Central memory CD4-positive, alpha-beta T cell (primary cell): ENCODE measurements around the gene BCAR3.

Experiments
- DNase-seq: peaks from one replicate; pipeline ENCODE4 v3.0.0; 2022

Gene BCAR3

DNA sequence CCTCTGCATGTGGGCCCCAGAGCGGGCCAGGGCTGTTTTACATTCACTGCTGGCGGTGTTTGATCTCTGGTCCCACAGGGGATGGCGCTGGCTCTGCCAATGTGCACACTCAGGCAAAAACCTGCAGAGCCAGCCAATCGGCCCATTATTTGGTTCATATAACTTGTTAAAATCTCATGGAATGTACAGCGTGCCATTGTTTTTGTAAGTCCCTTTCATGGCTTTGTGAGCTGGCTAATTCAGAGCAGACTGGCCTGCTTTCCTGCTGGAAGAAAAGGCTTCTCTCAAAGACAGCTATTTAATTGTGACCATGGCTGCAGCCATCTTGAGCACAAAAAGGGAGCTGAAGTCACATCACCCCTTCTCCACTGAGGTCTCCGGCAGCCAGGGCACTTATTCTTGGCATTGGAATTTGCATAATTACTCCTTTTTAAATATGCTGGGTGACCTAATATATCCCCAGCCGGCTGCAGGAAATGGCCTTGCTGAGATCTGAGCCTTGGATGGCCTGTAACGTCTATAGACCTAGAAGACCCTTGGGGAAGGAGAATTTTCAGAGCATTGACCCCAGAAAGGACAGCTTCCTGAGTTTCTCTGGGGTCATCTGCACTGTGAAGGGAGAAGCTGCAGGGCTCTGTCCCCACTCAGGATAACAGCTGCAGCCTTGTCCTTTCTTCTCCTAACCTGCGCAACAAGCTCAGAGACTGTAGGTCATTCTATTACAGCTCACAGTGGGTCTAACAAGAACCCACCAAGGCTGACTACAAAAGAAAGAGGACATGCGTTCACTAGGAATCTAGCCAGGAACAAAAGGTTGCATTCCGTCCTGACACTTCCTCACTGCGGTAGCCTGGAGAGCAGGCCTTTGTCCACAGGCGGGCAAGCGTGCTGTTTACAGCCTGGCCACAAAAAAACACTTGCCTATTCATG lies 45.8 kb downstream of the BCAR3 start:
- no peak for DNase-seq

DNA sequence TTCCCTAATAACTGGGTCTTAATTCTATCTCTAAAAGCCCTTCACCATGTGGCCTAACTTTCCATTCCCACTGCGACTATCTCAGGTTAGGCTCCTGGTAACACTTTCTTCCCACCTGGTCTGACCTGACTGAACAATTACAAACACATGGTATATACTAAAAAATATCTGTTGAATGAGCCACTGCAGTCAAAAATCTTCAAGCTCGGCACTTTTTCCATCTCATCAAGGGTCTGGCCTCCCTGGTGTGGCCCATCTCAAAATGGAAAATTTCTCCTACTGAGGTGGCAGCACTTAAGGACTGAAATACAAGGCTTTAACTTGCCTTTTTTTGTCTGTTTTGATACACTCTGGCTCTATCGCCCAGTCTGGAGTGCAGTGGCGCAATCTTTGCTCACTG lies 48.3 kb downstream of the BCAR3 start:
- DNase-seq, result no peak

DNA sequence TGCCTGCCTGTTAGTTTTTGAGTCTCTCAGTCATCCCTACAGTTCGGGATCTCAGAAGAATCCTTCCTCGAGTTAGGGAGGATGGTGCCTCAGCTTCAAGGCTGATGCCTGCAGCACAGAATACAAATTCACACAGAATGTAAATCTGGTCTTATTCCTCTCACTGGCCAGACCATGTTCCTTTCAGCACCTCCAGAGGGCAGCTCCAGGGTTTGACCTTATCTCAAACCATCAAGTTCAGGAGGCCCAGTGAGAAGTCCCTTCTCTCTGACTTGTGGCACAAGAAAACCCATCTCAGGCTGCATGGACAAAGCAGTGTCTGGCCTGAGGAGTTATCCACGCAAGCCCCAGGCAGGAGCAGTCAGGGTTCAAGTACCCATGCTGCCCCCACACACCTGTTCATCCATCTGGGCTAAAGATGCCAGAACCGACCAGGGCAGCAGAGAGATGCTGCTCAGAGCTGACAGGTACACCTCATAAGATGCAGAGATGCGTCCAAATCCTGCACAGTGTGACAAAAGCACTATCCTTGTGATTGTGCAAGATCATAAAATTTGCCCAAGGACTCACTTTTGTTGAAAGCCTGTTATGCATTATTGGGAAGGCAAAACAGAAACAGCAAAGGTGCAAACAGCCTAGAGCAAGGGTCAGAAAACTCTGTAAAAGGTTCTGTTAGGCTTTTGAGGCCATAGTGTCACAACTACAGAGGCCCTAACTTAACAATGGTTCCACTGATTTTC lies 49.8 kb downstream of the BCAR3 start:
- no peak for DNase-seq

DNA sequence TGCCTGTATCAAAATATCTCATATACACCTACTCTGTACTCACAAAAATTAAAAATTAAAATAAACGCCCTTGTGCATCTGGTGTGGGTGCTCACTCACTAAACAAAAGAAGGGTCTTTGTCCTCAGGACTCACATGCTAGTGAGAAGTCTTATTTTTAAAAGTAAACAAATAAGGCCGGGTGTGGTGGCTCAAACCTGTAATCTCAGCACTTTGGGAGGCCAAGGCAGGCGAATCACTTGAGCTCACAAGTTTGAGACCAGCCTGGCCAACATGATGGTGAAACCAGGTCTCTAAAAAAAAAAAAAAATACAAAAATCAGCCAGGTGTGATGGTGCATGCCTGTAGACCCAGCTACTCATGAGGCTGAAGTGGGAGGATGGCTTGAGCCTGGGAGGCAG lies 51.5 kb downstream of the BCAR3 start:
- DNase-seq, result no peak

DNA sequence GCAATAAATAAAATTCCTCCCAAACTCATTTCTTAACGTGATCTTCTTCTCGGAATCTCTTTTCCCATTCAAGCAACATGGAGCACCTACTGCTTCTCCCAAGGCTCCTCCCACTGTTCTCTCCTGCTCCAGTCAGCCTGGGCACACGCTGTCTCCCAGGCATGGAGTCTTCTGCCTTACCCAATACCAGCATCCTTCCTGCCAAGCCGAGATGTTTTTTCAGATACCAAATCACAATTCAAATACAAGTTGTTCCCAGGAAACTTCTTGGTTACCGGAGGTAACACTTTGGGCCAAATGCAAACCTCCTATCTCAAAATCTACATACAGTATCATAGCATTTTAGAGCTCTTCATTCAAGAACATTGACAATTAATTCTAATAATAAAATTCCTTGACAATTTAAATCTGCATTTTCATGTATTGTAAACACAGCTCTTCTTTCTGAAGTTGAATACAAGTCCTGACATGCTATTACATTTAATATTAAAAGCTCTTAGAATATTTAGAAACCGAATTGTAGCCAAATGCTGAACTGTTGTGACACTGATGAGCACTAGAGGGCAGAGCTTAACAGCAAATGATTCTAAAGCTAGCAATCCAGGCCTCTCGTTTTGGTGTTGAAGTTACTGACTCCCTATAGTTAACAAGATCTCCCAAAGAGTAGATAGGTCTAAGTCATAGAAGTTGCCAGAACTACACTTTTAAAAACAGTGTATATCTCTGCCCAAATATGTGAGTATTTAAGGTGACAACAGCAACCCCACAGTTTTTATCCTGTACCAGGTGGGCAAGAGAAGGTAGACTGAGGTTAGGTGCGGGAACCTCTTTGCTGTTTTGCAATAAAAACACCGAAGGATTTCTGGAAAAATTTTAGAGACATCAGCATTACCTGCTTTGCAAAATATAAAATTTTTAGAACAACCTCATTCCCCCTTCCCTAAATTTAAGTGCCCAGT lies 52.3 kb downstream of the BCAR3 start:
- peak; percentile 51 for DNase-seq

DNA sequence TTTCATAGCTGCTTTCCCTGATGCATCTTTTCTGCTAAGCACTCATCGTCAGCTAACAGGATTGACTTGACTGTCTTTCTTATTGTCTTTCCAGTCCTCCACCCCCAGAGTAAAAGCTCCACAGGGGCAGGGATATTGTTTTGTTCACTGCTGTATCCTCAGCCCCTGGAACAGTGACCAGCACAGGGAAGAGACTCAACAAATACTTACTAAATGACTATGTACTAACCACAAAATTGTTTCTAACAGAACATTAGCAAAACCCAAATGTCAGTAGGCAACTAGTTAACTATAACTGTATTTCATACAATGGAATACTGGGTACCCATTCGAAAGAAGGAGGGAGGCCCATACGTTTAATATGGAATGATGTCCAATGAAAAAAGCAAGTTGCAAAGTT lies 53.0 kb downstream of the BCAR3 start:
- DNase-seq, result no peak

DNA sequence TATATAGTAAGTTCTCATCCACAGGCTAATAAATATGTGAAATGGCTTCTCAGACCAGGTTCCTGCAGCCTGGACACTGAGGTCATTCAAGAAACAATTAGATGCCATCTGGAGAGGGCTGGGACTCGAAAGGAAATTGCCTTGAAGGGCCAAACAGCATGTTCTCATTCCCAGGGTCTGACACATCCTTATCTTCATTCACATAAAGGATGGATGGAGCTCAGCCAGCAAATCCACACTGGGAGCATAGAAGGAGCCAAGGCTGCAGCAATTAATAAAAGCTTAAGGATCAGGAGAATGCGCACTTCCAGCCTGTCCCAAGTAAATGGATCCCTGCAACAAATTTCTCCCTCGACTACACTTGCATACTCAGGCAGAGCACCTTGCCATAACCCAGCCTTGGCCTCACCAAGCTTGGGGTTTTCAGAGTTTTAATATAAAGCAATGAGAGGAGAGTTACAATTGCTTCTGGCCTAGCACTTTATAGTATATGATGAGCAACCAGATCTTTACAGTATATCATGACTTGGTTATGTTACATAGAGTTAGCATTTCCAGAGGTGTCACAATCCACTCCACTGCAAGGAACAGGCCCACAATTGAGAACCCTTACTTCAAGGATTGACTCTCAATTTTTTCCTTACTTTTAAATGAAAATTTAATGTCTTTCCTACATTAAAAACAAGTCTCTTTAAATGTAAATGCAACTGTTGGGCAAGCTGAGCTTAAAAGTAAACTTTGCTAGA lies 55.9 kb downstream of the BCAR3 start:
- no peak for DNase-seq

DNA sequence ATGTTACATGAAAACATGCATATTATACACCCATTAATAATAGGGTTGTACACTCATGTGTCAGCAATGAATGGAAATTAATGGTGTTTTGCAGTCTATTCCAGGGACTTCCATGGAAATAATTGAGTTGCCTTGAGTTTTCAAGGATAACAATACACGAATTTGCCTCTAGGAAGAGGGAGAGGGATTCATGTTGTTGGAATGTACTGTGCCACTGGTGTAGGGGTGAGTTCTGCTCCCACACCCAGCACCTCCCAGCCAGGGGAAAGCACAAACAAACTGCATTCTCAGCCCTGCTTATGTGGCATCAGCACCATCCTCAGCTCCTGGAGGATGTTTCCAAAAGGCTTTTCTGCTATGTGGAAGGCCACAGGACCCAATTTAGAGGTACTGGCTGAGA lies 57.8 kb downstream of the BCAR3 start:
- no peak for DNase-seq

DNA sequence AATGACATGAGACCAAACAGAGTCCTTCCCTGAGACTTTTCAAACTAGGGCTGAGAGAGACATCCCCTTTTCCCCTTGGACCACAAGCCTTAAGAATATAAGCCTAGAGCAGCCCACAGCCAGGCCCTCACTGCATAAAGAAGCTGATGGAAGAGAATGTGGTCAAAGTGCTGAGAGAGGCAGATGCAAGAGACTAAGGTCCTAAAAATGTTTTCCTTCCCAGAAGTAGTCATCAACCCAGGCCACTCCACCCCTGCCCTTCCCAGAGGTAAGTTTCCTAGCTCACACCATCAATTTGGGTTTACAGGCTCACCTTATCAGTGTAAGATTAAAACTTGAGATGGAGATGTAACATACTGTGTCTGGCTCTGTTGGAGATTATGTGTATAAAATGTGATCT lies 58.2 kb downstream of the BCAR3 start:
- no peak for DNase-seq

DNA sequence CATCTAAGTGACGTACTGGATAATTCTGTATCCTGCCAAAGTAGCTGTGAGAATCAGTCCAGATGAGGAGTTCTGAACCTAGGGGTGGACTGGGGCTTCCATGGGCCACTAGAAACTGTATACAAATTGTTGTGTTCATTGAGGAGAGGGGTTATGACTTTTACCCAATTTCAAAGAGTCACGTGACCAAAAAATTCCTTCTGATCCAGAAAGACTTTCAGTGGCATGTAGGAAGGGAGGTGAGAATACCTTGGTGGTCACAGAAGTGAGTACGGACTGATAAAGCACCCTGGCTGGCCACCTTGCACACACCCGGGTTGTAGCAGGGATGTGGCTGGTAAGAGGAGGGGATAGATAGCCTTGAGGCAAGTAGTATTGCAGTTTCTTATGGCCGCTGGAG lies 60.4 kb downstream of the BCAR3 start:
- DNase-seq, result no peak

DNA sequence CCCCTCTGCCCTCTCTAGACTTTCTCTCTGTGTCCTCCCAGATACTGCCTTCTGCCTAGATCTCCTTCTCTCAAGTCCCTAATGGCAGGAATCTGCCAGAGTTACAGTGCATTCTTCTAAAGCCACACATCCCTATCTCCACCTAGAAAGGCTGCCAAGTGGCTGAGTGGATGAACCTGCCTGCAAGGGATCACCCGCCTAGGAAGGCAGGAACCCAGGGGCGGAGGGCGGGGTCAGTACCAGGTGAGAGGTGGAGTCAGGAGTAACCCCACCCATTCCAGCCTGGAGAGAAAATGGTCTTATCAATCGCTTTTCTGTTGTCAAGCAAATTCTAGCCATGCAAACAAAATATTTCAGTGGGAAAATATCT lies 60.8 kb downstream of the BCAR3 start:
- DNase-seq, result no peak

DNA sequence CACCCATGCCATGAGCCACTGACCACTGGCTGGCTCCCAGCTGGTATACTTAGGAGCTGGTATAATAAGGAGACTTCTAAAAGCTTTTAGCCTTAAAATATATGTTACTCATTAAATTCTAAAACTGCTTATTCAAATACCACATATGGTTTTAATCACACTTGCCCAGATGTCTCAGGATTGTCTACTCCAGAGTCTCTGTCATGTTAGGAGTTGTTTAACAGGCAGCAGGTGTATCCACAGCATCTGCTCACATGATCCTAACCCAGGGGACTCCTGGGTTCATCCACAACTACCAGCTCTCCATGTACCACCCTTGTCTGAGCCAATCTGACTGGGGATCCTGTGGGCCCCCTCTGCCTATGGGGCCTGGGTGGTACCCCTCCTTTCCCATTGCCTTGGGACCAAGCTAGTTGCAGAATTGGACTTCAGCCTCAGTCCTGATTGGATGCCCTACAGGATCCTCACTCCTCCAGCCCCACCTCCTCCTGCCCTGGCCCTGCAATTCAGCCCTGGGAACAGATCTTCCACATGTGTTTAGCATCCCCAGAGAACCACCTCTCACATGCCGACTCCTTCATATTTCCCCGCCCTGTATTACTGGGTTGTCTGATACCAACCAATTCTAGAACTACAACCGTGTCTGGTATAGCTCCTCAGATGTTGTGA lies 61.3 kb downstream of the BCAR3 start:
- no peak for DNase-seq

DNA sequence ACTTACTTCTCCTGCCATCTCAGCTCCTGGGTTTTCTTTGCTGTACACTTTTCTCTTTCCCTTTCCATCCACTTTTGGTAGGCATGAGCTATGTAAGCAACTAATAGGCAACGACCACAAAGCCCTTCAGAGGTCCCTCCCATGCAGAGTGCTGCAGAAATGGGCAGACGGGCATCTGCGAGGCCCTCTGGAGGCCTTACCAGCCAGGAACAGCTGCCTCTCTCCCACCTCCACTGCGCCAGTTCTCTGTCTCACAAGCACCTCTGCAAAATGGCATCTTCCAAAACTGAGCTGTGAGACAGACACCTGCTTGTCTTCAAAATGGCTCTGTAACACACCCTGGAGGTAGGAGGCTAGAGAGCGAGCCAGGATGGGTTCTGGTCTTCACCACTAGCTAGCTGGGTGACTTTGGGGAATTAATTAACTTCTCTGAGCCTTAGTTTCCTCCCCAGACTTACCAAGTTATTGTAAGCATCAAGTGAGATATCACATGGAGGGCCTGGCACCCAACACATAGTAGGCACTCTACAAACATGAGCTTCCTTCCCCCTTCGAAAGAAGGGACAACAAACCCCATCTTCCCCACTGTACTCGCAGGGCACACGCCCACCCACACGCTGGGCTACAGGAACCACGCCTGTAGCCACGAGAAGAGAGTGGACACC lies 62.0 kb downstream of the BCAR3 start:
- no peak for DNase-seq

DNA sequence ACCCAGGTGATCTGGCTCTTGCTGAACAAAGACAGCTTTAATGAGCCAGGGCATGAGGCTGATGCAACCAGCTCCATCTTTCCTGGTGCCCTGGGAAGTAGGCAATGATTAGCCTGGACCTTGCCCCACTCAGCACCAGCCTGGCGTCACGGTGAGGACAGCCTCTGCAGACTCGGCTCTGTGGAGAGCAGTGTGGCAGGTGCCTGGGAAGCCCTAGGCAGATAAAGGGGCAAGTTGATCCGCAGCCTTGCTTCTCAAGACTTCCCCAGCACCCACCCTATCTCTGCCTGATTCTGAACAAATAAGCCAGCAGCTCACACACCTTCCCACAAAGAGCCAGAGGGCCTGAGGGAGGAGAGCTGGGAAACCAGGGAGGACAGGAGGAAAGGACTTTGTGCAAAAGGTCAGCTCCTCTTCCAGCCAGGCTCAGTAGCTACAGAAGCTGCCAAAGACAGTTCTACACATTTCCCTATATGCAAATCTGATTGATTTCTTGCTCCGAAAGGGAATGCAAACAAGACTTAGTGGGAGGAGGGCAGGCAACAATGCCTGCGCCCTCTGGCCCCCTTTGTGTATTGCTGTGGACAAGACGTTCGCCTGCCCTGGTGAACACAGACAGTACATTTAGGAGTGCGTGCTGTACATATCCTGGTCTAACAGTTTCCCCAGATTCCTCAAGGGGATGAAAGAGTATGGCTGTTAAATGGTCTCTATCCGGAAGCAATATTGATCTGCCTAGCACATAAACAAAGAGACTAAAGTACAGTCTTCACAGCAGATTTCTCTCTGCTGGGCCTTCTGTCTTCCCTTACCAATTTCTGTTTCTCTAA lies 63.8 kb downstream of the BCAR3 start:
- no peak for DNase-seq

DNA sequence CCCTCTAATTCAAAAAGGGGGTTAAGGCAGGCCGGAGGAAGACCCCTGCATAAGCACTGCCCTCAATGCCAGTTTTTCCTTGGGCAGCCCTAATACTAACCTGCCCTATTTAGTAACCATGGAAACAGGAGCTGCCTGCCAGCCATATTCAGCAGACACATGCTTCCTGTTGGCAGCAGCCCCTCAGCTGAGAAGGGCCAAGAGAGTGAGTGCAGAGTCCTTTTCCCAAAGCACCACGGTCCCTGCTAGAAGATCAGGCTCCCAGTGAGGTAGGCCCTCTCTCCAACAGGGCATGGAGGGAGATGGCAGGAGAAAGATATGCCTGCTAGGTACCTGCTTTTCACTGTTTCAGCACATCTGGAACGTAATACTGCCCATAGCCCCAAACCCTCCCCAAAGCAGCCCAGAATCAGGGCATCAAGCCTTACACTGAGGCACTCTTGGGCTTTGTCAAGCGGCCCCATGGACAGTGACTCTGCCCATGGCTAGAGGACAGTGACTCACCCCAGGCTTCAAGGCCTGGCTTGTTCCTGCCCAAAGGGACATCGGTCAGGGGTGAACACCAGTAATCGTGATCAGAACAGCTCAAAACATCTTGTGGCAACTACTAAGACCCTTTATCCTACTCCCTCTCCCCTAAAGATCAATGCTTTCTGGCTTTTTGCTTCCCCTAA lies 64.5 kb downstream of the BCAR3 start:
- DNase-seq, result no peak

DNA sequence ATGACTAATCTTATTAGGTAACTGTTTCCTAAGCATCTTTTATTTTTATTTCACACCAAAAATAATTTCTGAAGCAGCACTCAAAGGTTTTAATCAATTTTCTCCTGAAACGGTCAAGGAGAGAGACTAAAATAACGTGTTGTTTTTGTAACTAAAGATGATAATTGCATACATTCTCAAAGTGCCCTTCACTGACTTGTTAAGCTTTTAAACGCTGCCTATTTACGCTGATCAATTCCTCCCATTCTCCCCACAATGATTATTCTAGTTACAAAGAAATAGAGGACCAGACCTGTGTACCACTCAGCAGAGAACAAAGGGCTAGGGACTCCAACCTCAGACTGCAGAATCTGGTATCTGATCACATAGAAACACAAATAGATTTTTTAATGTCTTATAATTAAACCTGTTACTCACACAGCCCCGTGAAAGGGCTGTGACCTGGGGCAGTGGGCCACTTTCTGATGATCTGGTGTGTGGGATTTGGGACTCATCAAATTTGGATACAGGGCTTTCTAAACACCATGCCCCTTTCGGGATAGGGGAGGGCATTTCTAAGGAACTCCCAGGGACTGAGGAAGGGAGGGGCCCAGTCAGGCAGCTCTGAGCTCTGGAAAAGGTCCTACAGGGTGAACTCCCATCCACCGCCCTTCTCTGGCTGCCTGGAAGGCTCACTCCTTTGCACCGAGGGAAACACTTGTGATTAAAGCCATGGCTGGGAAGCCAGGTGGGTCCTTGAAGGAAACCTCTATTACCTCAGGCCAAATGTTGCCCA lies 65.2 kb downstream of the BCAR3 start:
- no peak for DNase-seq

DNA sequence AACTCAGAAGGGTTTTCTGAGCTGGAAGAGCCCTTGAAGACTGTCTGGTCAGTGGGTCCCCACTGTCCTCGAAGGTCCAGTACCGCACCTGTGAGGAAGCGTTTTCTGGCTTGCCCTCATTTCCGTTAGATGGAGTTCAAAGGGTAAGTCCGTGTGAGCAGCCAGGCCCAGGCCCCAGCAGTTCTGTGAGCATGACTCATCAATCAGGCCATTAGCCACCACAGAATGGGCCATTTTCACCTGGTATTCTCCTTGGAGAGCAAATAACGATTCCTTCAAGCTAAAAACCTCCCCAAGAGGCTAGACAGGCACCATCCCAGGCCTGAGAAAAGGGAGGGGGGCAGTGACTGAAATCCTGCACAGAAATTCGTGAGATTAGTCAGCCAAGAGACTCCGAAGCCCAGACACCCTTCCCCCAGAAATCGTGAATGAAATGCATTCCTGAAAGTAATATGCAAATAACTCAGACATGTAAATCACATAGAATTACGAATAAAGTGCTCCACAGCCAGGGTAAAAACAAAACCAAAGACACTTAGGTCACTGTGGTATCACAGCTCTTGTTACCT lies 66.0 kb downstream of the BCAR3 start:
- DNase-seq, result no peak

DNA sequence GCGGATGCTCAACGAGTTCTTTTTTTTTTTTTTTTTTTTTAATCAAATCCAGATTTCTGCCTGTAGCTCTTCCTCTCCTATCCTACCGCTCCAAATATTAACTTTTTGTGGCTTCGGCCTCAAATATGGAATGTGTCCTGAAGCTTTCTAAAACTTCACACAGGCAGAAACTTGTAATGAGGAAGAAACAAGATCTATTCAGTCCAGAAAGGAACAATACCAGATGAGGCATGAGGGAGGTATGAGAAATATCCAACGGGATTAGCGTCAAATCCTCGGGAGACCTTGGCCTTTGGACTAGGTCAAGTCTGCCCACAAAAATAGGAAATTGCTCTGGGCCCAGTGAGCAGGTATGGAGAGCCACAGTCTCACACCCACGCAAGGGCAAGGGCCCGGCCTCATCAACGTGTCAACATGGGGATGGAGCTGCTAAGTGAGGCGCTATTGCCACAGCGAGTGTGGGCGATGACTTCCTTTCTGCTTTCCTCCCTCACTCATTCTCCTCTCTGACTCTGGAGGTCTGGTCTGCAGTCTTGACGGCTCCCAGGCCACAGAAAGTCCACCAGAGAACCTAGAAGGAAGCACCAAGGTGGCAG lies 66.6 kb downstream of the BCAR3 start:
- DNase-seq, result no peak
